Lower leg skin (tissue), 4 donors: ENCODE measurements around the gene ARID1B. TPM values are rescaled to one million over a fixed set of nuclear protein-coding genes. Genes with fewer than 3 reads are reported as not detected.

Experiments used
- DNase-seq, 2 donors: peaks; one replicate each; pipeline ENCODE4 v3.0.0-alpha.2; 2019; ENCODE audit warnings: low spot score in 2 of 2
- H3K4me3 ChIP-seq: fragments of 200-600 bp; sonication (generic); 2 replicates; pipeline ENCODE4 v1.5.1; 2017; ENCODE audit warnings: mild to moderate bottlenecking, low read depth; ENCODE audit not compliant: poor library complexity, severe bottlenecking
- POLR2A ChIP-seq, 2 donors: fragments of 450-650 bp; IDR thresholded peaks; one replicate each; pipeline ENCODE4 v1.6.1; 2016 to 2017; ENCODE audit warnings: antibody characterized with exemption in 2 of 2, mild to moderate bottlenecking in 1 of 2, moderate library complexity in 1 of 2
- WGBS, 2 donors: methylation state at CpG; one replicate each; pipeline ENCODE4 v1.1.5; 2018; 5-methylcytosine and 5-hydroxymethylcytosine counted together
- intact Hi-C: fragments of 100-400 bp; cut with DNase I; formaldehyde crosslinking; loops from one replicate; pipeline ENCODE4 v1.15.0; 2023; ENCODE audit warnings: low total_unique reads
- total RNA-seq, 4 donors: library from RNA; depleted of rRNA; stranded (reverse); fragments of >200 nt; gene quantifications; one replicate each; pipeline ENCODE4 v1.1.0, GENCODE V29; 2016
- TF ChIP-seq, protein P1 (sequence below), 3 donors: fragments of 450-650 bp; IDR thresholded peaks; one replicate each; pipeline ENCODE4 v1.5.1; 2016; ENCODE audit warnings: antibody characterized with exemption in 3 of 3, mild to moderate bottlenecking in 3 of 3, moderate library complexity in 2 of 3

Gene ARID1B
- total RNA-seq, 4 donors from 2014 or later = 87.3 to 132 (median 102) TPM

- intact Hi-C loops = no loop called here
- TF ChIP-seq POLR2A (IDR thresholded peaks at IDR 0.05) = no peak
- TF ChIP-seq, protein P1, sequence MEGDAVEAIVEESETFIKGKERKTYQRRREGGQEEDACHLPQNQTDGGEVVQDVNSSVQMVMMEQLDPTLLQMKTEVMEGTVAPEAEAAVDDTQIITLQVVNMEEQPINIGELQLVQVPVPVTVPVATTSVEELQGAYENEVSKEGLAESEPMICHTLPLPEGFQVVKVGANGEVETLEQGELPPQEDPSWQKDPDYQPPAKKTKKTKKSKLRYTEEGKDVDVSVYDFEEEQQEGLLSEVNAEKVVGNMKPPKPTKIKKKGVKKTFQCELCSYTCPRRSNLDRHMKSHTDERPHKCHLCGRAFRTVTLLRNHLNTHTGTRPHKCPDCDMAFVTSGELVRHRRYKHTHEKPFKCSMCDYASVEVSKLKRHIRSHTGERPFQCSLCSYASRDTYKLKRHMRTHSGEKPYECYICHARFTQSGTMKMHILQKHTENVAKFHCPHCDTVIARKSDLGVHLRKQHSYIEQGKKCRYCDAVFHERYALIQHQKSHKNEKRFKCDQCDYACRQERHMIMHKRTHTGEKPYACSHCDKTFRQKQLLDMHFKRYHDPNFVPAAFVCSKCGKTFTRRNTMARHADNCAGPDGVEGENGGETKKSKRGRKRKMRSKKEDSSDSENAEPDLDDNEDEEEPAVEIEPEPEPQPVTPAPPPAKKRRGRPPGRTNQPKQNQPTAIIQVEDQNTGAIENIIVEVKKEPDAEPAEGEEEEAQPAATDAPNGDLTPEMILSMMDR (IDR thresholded peaks at IDR 0.05) = no peak
- WGBS, 2 donors = 81 to 82% methylated on average over 13 of the region's 13 CpGs
- DNase-seq = no peak
- no peak overlapping the region for H3K4me3 ChIP-seq
These were observed 215.0 kb downstream of the ARID1B start for GRCh38 chr6:156992020-156992804.

GRCh38 chr6:156993713-156994112, 216.5 kb downstream of the ARID1B start:
- WGBS, 2 donors = 88 to 90% methylated on average over 2 of the region's 2 CpGs
- no peak for TF ChIP-seq POLR2A (IDR thresholded peaks at IDR 0.05)
- TF ChIP-seq, protein P1 (IDR thresholded peaks at IDR 0.05) = no peak
- no peak for DNase-seq
- H3K4me3 ChIP-seq = no peak overlapping the region
- intact Hi-C loops = no loop called here

GRCh38 chr6:156994215-156995076, 217.3 kb downstream of the ARID1B start:
- 76 to 80% methylated on average over 13 of the region's 13 CpGs for WGBS, 2 donors
- intact Hi-C loops = no loop called here
- no peak overlapping the region for H3K4me3 ChIP-seq
- DNase-seq = no peak
- TF ChIP-seq, protein P1 (IDR thresholded peaks at IDR 0.05) = no peak
- no peak for TF ChIP-seq POLR2A (IDR thresholded peaks at IDR 0.05)

- intact Hi-C loops = no loop called here
- DNase-seq = no peak
- H3K4me3 ChIP-seq = no peak overlapping the region
- WGBS, 2 donors = 91 to 93% methylated on average over 5 of the region's 5 CpGs
- no peak for TF ChIP-seq POLR2A (IDR thresholded peaks at IDR 0.05)
- TF ChIP-seq, protein P1 (IDR thresholded peaks at IDR 0.05) = no peak
These were observed 218.3 kb downstream of the ARID1B start for GRCh38 chr6:156995502-156995901.

GRCh38 chr6:156996265-156996664, 219.1 kb downstream of the ARID1B start:
- intact Hi-C loops = no loop called here
- no peak for TF ChIP-seq POLR2A (IDR thresholded peaks at IDR 0.05)
- TF ChIP-seq, protein P1 (IDR thresholded peaks at IDR 0.05) = no peak
- 93 to 98% methylated on average over 2 of the region's 2 CpGs for WGBS, 2 donors
- no peak overlapping the region for H3K4me3 ChIP-seq
- DNase-seq = no peak
